Esophagus muscularis mucosa (tissue), 4 donors: ENCODE measurements around the gene SLC25A29. TPM values are rescaled to one million over a fixed set of nuclear protein-coding genes. Genes with fewer than 3 reads are reported as not detected.

Experiments
- DNase-seq: peaks from one replicate; pipeline ENCODE4 v3.0.0-alpha.2; 2017; ENCODE audit errors: extremely low spot score
- H3K27ac ChIP-seq, 4 donors: fragments of 200-600 bp; sonication (generic); replicated peaks in 1 of 4; 1 replicate in 3 of 4; 2 replicates in 1 of 4; pipeline ENCODE4 v1.5.1; 2016 to 2019; ENCODE audit warnings: mild to moderate bottlenecking in 1 of 4
- H3K27me3 ChIP-seq, 4 donors: fragments of 200-600 bp; sonication (generic); one replicate each; pipeline versions ENCODE4 v1.5.1 to v1.6.0; 2016 to 2019
- H3K36me3 ChIP-seq, 4 donors: fragments of 200-600 bp; sonication (generic); one replicate each; pipeline ENCODE4 v1.5.1; 2016 to 2019
- H3K4me1 ChIP-seq, 4 donors: fragments of 200-600 bp; sonication (generic); one replicate each; pipeline ENCODE4 v1.5.1; 2016 to 2019
- H3K4me3 ChIP-seq, 4 donors: fragments of 200-600 bp; sonication (generic); 1 replicate in 2 of 4; 2 replicates in 2 of 4; pipeline ENCODE4 v1.5.1; 2016 to 2019; ENCODE audit warnings: mild to moderate bottlenecking in 4 of 4, moderate library complexity in 1 of 4
- H3K9me3 ChIP-seq, 4 donors: fragments of 200-600 bp; sonication (generic); 1 replicate in 3 of 4; 2 replicates in 1 of 4; pipeline ENCODE4 v1.5.1; 2016 to 2019
- EP300 ChIP-seq: sonication (generic); formaldehyde crosslinking; IDR thresholded peaks from one replicate; pipeline ENCODE4 v1.6.1; 2017; ENCODE audit warnings: antibody characterized with exemption
- POLR2A ChIP-seq: fragments of 450-650 bp; IDR thresholded peaks from one replicate; pipeline ENCODE4 v1.6.1; 2017; ENCODE audit warnings: antibody characterized with exemption, moderate library complexity, mild to moderate bottlenecking, low read depth
- POLR2AphosphoS5 ChIP-seq, 2 donors: sonication (generic); formaldehyde crosslinking; IDR thresholded peaks; one replicate each; pipeline ENCODE4 v1.6.1; 2017; ENCODE audit warnings: antibody characterized with exemption in 2 of 2
- WGBS: methylation state at CpG from one replicate; pipeline ENCODE4 v1.1.5; 2018; 5-methylcytosine and 5-hydroxymethylcytosine counted together
- intact Hi-C: fragments of 100-400 bp; cut with DNase I; formaldehyde crosslinking; loops from one replicate; pipeline ENCODE4 v1.15.1; 2023
- total RNA-seq, 4 donors: library from RNA; depleted of rRNA; stranded (reverse); fragments of >200 nt; gene quantifications; one replicate each; pipeline versions ENCODE4 v1.1.0 to v1.2.1, GENCODE V29; 2016
- TF ChIP-seq, protein P1 (sequence below), 3 experiments: fragments of 200-600 bp in 2 of 3; fragments of 450-650 bp in 1 of 3; sonication (generic) in 2 of 3; IDR thresholded peaks; one replicate each; pipeline ENCODE4 v1.5.1; 2017 to 2019; ENCODE audit warnings: antibody characterized with exemption in 3 of 3, mild to moderate bottlenecking in 2 of 3, moderate library complexity in 1 of 3

Gene SLC25A29
- total RNA-seq, 4 donors from 2014 or later, result 37.4 to 63.0 (median 49.2) TPM

- intact Hi-C loops, result no loop called here
- peaks cover 31 to 63% (median 50%) of the 10 kb centered on the region in 4 donors for H3K4me1 ChIP-seq
- DNase-seq, result no peak
- no peaks in the 10 kb centered on the region for H3K27me3 ChIP-seq
- H3K9me3 ChIP-seq, result no peaks in the 10 kb centered on the region
- 97% methylated on average over 16 of the region's 42 CpGs for WGBS
- H3K36me3 ChIP-seq, result peaks cover 10 to 40% (median 32%) of the 10 kb centered on the region in 4 donors
- H3K27ac ChIP-seq, result no peak overlapping the region
- TF ChIP-seq, protein P1, sequence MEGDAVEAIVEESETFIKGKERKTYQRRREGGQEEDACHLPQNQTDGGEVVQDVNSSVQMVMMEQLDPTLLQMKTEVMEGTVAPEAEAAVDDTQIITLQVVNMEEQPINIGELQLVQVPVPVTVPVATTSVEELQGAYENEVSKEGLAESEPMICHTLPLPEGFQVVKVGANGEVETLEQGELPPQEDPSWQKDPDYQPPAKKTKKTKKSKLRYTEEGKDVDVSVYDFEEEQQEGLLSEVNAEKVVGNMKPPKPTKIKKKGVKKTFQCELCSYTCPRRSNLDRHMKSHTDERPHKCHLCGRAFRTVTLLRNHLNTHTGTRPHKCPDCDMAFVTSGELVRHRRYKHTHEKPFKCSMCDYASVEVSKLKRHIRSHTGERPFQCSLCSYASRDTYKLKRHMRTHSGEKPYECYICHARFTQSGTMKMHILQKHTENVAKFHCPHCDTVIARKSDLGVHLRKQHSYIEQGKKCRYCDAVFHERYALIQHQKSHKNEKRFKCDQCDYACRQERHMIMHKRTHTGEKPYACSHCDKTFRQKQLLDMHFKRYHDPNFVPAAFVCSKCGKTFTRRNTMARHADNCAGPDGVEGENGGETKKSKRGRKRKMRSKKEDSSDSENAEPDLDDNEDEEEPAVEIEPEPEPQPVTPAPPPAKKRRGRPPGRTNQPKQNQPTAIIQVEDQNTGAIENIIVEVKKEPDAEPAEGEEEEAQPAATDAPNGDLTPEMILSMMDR (IDR thresholded peaks at IDR 0.05), result no peak
- no peak overlapping the region for H3K4me3 ChIP-seq
Measured at GRCh38 chr14:100292776-100293461, 13.3 kb downstream of the SLC25A29 start.

GRCh38 chr14:100292301-100292775 lies 13.9 kb downstream of the SLC25A29 start:
- H3K4me1 ChIP-seq, result peaks cover 26 to 57% (median 44%) of the 10 kb centered on the region in 4 donors
- no peak for DNase-seq
- H3K27ac ChIP-seq, result no peak overlapping the region
- 95% methylated on average over 35 of the region's 61 CpGs for WGBS
- TF ChIP-seq EP300 (no peak), POLR2A (no peak), POLR2AphosphoS5 (IDR thresholded peaks at IDR 0.05) (no peak)
- TF ChIP-seq, protein P1 (IDR thresholded peaks at IDR 0.05), result no peak
- peaks cover 10 to 40% (median 32%) of the 10 kb centered on the region in 4 donors for H3K36me3 ChIP-seq
- no peaks in the 10 kb centered on the region for H3K9me3 ChIP-seq
- no peak overlapping the region for H3K4me3 ChIP-seq
- intact Hi-C loops, result no loop called here
- H3K27me3 ChIP-seq, result no peaks in the 10 kb centered on the region

DNA sequence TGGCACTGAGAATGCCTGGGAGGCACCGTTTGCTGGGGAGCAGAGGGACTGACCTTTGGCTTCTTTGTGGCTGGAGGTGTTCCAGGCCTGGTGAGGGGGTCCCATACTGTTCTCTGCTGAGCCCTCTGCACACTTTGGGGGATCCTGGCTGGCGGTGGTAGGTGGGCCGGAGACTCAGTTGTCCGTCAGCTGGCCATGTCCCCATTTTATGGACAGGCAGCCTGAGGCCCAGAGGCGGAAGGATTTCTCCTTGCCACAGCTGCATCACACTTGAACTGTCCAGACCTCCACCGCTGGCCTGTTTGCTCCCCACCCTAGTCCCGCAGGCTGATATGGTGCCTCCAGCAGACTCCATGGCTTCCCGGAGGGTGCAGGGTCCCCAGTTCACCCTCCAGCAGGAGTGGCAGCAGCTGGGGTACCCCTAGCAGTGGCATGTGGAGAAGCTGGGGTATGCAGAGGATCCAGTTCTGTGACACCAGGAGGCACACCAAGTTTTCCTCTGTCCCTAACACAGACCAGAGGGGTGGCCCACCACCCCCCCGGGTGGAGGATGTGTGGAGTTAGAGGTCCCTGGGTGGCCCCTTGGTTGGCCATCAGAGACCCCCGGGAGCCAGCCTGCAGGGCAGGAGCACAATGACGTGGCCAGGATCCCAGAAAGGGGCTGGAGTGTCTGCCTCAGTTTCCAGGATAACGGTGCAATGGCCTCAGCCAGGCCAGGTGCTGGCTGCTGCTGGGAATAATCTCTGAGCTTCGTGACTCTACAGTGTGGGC lies 14.8 kb downstream of the SLC25A29 start:
- Histone ChIP-seq H3K4me1 (peaks cover 17 to 50% (median 36%) of the 10 kb centered on the region in 4 donors), H3K36me3 (peaks cover 10 to 40% (median 32%) of the 10 kb centered on the region in 4 donors), H3K9me3 (no peaks in the 10 kb centered on the region), H3K27ac (no peak overlapping the region), H3K27me3 (no peaks in the 10 kb centered on the region), H3K4me3 (no peak overlapping the region)
- 95% methylated on average over 7 of the region's 13 CpGs for whole genome bisulfite sequencing
- intact Hi-C loops, result no loop called here
- no peak for DNase-seq
- TF ChIP-seq EP300 (no peak), POLR2AphosphoS5 (IDR thresholded peaks at IDR 0.05) (no peak), POLR2A (no peak)
- TF ChIP-seq, protein P1 (IDR thresholded peaks at IDR 0.05), result no peak

DNA sequence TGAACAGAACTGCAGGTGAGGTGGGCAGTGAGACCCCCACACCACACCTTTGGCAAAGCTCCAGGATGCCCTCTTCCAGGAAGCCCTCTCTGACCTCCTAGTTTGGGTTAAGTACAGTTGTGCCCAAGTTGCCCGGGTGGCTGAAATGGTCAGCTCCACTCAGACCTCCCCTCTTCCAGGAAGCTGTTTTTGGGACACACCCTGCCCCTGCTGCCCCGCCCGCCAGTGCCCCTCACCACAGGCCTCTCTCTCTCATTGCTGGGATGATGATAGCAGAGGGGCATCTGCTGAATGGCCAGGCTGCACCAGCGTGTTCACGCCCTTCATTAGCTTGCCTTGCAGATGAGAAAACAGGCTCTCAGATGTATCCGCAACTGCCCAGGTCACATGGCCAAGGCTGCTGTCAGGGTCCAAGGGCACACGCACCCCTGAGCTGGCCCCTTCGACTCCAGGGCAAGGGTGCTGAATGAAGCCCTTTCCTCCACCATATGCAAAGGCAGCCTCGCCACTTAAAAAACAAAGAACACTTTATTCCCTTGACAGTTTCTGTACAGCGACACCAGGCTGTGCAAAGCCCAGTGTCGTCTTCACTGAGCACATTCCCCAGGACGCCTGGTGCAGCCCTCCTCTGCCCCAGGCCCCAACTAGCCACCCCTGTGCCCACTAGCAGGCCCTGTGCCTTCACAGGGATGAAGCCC lies 15.5 kb downstream of the SLC25A29 start:
- H3K4me3 ChIP-seq, result no peak overlapping the region
- no peak overlapping the region for H3K27ac ChIP-seq
- no peak for DNase-seq
- no peaks in the 10 kb centered on the region for H3K9me3 ChIP-seq
- intact Hi-C loops, result no loop called here
- TF ChIP-seq POLR2A, result no peak
- TF ChIP-seq POLR2AphosphoS5 (IDR thresholded peaks at IDR 0.05), result no peak
- TF ChIP-seq, protein P1 (IDR thresholded peaks at IDR 0.05), result no peak
- 95% methylated on average over 8 of the region's 12 CpGs for WGBS
- H3K36me3 ChIP-seq, result peaks cover 10 to 40% (median 32%) of the 10 kb centered on the region in 4 donors
- H3K27me3 ChIP-seq, result no peaks in the 10 kb centered on the region
- H3K4me1 ChIP-seq, result peaks cover 17 to 51% (median 34%) of the 10 kb centered on the region in 4 donors
